Neural crest cell (in vitro differentiated cells): Measurements from ENCODE around the gene CCR7. TPM values are rescaled to one million over a fixed set of nuclear protein-coding genes. Genes with fewer than 3 reads are reported as not detected.

Experiments used
- DNase-seq: peaks from one replicate; pipeline ENCODE4 v3.0.0; 2021; ENCODE audit warnings: low read depth, mixed read lengths, low spot score
- H3K27ac Mint-ChIP-seq: one replicate; pipeline ENCODE4 v1.8.0; 2021; ENCODE audit warnings: mild to moderate bottlenecking, mixed read lengths; ENCODE audit not compliant: unreplicated experiment
- H3K27me3 Mint-ChIP-seq: 2 replicates; pipeline ENCODE4 v1.8.0; 2021; ENCODE audit warnings: low read depth, mild to moderate bottlenecking, mixed read lengths
- H3K36me3 Mint-ChIP-seq: 2 replicates; pipeline ENCODE4 v1.8.0; 2021; ENCODE audit warnings: low read depth, mild to moderate bottlenecking, mixed read lengths
- H3K4me1 Mint-ChIP-seq: 2 replicates; pipeline ENCODE4 v1.8.0; 2021; ENCODE audit warnings: mixed read lengths
- H3K4me3 Mint-ChIP-seq: one replicate; pipeline ENCODE4 v1.8.0; 2021; ENCODE audit warnings: mild to moderate bottlenecking, mixed read lengths
- H3K9me3 Mint-ChIP-seq: 2 replicates; pipeline ENCODE4 v1.8.0; 2021; ENCODE audit warnings: mixed read lengths
- CTCF ChIP-seq: fragments of 200-600 bp; sonication (generic); conservative IDR thresholded peaks from 2 replicates; pipeline ENCODE4 v1.5.0; 2021; ENCODE audit warnings: antibody characterized with exemption, mild to moderate bottlenecking
- total RNA-seq: library from RNA; stranded (reverse); gene quantifications from 2 replicates; pipeline ENCODE4 v1.2.1, GENCODE V29; 2021

CCR7 gene
- total RNA-seq, 1 donor from 2014 or later, result 0.33 TPM

- no peak overlapping the region for H3K27ac Mint-ChIP-seq
- TF ChIP-seq CTCF, result no peak
- H3K27me3 Mint-ChIP-seq, result peaks cover 6% of the 10 kb centered on the region
- H3K4me3 Mint-ChIP-seq, result no peak overlapping the region
- H3K4me1 Mint-ChIP-seq, result no peaks in the 10 kb centered on the region
- H3K36me3 Mint-ChIP-seq, result no peaks in the 10 kb centered on the region
- DNase-seq, result no peak
- H3K9me3 Mint-ChIP-seq, result no peaks in the 10 kb centered on the region
These were observed 48.0 kb downstream of the CCR7 start for GRCh38 chr17:40517286-40517662.

GRCh38 chr17:40516581-40517285 lies 48.5 kb downstream of the CCR7 start:
- TF ChIP-seq CTCF, result no peak
- no peak for DNase-seq
- no peaks in the 10 kb centered on the region for H3K4me1 Mint-ChIP-seq
- H3K36me3 Mint-ChIP-seq, result no peaks in the 10 kb centered on the region
- no peaks in the 10 kb centered on the region for H3K9me3 Mint-ChIP-seq
- H3K27me3 Mint-ChIP-seq, result peaks cover 6% of the 10 kb centered on the region
- no peak overlapping the region for H3K27ac Mint-ChIP-seq
- no peak overlapping the region for H3K4me3 Mint-ChIP-seq

- H3K4me1 Mint-ChIP-seq, result no peaks in the 10 kb centered on the region
- peaks cover 6% of the 10 kb centered on the region for H3K27me3 Mint-ChIP-seq
- no peaks in the 10 kb centered on the region for H3K9me3 Mint-ChIP-seq
- H3K4me3 Mint-ChIP-seq, result no peak overlapping the region
- no peak overlapping the region for H3K27ac Mint-ChIP-seq
- no peak for TF ChIP-seq CTCF
- DNase-seq, result no peak
- H3K36me3 Mint-ChIP-seq, result no peaks in the 10 kb centered on the region
These were observed 49.7 kb downstream of the CCR7 start for GRCh38 chr17:40515491-40516041.

GRCh38 chr17:40515011-40515410 lies 50.3 kb downstream of the CCR7 start:
- TF ChIP-seq CTCF, result no peak
- H3K27me3 Mint-ChIP-seq, result peaks cover 6% of the 10 kb centered on the region
- no peak for DNase-seq
- H3K36me3 Mint-ChIP-seq, result no peaks in the 10 kb centered on the region
- no peak overlapping the region for H3K27ac Mint-ChIP-seq
- no peaks in the 10 kb centered on the region for H3K4me1 Mint-ChIP-seq
- no peaks in the 10 kb centered on the region for H3K9me3 Mint-ChIP-seq
- no peak overlapping the region for H3K4me3 Mint-ChIP-seq

- no peak for TF ChIP-seq CTCF
- no peaks in the 10 kb centered on the region for H3K4me1 Mint-ChIP-seq
- H3K36me3 Mint-ChIP-seq, result no peaks in the 10 kb centered on the region
- H3K4me3 Mint-ChIP-seq, result no peak overlapping the region
- peaks cover 6% of the 10 kb centered on the region for H3K27me3 Mint-ChIP-seq
- H3K9me3 Mint-ChIP-seq, result no peaks in the 10 kb centered on the region
- H3K27ac Mint-ChIP-seq, result no peak overlapping the region
- DNase-seq, result no peak
These were observed 51.0 kb downstream of the CCR7 start for GRCh38 chr17:40514013-40514875.
